Thyroid gland (tissue), 4 donors: ENCODE results near the gene OSBPL1A.

Experiments used
- CTCF ChIP-seq, 6 experiments: fragments of 200-600 bp in 3 of 6; fragments of 450-650 bp in 3 of 6; sonication (generic) in 3 of 6; IDR thresholded peaks; one replicate each; pipeline ENCODE4 v1.5.1; 2016 to 2019; ENCODE audit warnings: antibody characterized with exemption in 6 of 6, mild to moderate bottlenecking in 2 of 6, inconsistent platforms in 1 of 6, moderate library complexity in 1 of 6
- POLR2A ChIP-seq, 2 donors: fragments of 450-650 bp; IDR thresholded peaks; one replicate each; pipeline ENCODE4 v1.6.1; 2017; ENCODE audit warnings: antibody characterized with exemption in 2 of 2, mild to moderate bottlenecking in 2 of 2, moderate library complexity in 1 of 2

GRCh38 chr18:24446953-24447538 lies 49.4 kb upstream of the OSBPL1A start:
- TF ChIP-seq CTCF (IDR thresholded peaks at IDR 0.05) (no peak), POLR2A (IDR thresholded peaks at IDR 0.05) (no peak)
